ENCODE data around the gene GATA3.

Gene GATA3

DNA sequence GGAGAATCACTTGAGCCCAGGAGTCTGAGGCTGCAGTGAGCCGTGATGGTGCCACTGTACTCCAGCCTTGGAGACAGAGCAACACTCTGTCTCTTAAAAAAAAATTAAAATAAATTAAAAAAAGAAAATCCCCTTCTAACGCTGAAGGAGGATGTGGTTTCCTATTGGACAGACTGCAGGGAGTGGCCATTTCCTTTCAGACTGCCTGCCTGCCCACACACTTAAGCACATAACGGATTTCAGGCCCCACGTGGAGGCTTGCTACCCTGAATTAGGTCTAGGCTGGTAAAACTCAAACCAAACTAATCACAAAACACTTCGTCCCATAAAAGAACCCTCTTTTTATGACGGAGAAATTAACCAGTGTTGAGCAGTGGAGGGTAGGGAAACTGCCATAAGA lies 34.0 kb downstream of the GATA3 start:
- DNase-seq (ENCODE audit: extremely low read depth in 1 of 2, low read depth in 1 of 2), result peak in 1 of 2 donors; percentile 10

DNA sequence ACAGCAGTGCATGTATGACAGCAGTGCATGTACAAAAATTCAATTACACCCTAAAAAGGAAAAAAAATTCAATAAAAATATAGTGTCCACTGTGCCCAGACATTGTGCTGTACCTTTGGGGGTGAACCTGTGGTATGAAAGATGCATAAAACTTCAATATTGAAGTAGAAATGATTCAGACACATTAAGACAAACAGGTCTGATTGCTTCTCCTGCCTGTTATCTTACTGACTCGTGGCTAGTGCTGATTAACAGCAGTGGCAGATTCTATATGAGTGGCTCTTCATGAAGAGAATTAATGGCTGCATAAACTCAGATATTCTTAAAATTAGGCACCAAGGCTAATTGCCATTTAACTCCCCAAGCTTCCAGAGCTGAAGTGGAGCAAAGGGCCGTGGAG lies 37.9 kb downstream of the GATA3 start:
- no peak for DNase-seq (ENCODE audit: extremely low read depth in 1 of 2, low read depth in 1 of 2)

DNA sequence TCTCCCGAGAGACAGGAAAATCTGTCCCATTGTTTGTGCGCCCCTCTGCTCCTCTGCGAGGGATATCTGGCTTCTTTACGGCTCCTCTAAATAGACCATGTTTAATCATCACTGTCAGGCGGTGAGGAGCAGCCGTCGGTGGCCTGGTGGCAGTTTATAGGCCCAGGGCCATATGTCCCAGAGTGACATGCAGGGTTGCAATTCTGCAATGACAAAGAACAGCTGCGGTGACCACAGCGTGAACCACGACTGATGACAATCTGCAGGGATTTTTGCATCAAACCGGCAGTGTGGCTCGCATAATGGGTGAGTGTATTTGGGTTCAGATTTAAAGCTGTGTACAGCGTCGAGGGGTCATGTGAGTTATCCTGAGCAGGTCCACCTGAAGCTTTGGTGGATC lies 41.5 kb downstream of the GATA3 start:
- peak in 1 of 2 donors; percentile 39 for DNase-seq (ENCODE audit: extremely low read depth in 1 of 2, low read depth in 1 of 2)

DNA sequence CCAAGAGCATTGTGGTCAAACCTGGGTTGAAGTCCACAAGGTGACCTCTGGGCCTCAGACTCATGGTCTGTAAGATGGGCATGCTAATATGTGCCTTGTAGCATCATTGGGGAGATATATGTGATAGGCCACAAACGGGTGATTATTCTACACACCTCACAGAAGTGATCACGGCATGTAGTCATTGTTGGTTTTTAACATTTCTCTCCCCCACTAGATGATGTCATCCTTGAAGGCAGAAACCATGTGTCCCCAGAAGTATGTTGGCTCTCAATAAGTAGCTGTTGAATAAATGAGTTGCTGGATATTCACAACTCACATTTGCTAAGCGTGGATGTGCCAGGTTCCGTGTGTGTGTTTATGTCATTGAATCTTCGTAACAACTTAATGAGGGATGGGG lies 42.4 kb downstream of the GATA3 start:
- no peak for DNase-seq (ENCODE audit: extremely low read depth in 1 of 2, low read depth in 1 of 2)

DNA sequence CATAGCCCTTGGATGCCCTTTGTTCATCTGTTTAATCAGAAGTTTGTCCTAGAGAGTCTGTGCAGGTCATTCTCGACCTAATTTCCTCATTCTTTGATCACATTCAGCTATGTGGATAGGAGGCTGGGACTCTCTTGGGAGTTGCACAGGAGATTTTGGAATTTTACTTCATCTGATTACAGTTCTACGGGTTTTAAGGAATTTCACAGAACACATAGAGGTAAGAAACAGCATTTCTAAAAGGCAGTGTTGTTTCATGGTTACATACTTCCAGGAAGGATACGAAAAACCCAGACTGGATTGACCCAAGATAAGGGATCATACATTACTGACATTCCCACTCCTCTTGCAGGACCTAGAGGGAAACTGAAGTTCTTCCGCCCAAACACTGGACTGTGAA lies 45.9 kb downstream of the GATA3 start:
- no peak for DNase-seq (ENCODE audit: extremely low read depth in 1 of 2, low read depth in 1 of 2)

DNA sequence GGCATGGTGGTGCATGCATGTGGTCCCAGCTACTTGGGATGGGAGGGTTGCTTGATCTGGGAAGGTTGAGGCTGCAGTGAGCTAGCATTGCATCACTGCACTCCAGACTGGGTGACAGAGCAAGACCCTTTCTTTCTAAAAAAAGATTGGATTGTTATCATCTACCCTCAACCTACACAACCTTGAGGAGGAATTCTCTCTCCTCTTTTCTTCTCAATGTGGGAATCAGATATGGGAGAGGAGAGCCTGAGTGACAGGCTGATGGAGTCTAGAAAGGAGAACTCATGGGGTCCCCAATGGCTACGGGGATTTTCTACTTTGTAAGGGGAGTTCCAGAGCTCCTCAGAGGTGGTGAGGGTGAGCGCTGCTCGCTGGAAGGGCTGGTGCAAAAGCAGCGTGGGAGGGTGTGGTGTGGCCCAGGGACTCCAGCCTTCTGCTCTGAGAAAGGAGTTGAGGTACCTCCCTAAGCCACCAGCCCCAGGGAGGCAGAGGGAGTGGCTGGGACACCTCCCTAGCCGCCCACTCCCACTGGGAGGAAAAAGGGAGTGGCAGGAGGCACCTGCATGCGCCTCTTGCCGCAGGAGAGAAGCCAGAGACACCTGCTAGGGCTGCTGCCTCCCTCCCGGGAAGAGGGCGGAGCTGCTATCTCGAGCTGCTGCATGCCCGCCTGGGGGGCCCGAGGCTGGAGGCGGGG lies 48.4 kb downstream of the GATA3 start:
- DNase-seq (ENCODE audit: extremely low read depth in 1 of 2, low read depth in 1 of 2), result no peak

DNA sequence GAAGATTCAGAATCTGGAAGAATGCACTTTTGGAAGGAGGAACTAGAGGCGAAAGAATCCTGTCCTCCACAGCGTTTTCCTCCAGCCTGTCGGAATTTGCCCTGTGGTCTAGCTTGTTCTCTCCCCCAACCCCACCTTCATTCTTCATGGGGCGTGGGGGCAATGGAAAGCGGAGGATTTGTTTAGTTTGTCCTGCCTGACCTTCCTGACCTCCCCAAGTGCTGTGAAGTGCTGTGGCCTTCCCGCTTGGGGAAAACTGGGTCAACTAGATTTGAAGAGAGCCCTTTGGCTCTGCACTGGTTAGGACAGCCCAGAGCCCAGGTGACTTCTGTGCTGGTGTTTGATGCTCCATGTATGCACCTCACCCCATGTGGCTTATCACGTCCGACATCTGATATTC lies 49.1 kb downstream of the GATA3 start:
- DNase-seq (ENCODE audit: extremely low read depth in 1 of 2, low read depth in 1 of 2), result no peak

DNA sequence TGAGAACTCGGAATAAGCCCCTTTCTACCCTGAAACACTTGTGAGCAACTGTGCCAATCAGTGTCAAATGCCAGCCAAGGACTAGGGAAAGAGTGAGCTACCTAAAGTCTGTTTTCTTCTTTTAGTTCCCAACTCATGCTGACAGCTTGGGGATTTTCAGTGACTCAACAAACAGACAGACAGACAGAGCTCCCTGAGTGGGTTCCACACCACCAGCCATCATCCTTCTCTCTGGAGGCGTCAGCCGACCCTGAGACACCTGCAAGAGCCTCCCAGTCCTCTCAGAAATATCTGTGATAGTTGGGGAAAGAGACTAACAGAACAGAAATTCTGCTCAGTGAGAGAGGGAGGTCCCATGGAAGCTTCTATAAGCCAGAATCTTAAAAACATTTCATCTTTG lies 49.5 kb downstream of the GATA3 start:
- DNase-seq (ENCODE audit: extremely low read depth in 1 of 2, low read depth in 1 of 2), result no peak

DNA sequence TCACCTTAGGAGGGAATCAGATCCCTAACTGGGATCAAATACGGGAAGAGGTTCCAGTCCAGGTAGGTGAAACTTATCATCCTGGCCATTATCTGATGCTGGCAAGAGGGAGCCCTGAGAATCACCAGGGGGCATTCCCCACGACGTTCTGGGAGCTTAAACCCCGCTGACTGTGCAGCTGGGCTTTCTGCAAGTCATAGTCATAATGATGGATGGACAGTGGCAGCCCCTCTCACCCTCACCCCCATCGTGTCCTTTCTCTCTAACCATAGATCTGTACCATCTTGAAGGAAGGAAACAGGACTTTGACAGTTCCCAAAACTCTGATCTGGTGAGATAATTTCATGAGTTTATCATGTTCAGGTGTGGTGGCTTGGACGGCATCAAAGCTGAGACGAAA lies 50.2 kb downstream of the GATA3 start:
- no peak for DNase-seq (ENCODE audit: extremely low read depth in 1 of 2, low read depth in 1 of 2)

DNA sequence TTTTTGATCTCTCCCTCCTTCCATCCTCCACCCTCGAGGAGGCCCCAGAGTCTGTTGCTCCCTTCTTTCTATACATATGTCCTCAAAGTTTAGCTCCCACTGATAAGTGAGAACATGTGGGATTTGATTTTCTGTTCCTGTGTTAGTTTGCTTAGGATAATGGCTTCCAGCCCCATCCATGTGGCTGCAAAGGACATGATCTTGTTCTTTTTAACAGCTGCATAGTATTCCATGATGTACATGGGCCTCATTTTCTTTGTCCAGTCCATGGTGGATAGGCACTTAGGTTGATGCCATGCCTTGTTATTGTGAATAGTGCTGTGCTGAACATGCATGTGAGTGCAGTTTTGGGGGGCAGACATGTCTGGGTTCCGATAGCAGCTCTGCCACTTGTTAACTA lies 51.4 kb downstream of the GATA3 start:
- no peak for DNase-seq (ENCODE audit: extremely low read depth in 1 of 2, low read depth in 1 of 2)

DNA sequence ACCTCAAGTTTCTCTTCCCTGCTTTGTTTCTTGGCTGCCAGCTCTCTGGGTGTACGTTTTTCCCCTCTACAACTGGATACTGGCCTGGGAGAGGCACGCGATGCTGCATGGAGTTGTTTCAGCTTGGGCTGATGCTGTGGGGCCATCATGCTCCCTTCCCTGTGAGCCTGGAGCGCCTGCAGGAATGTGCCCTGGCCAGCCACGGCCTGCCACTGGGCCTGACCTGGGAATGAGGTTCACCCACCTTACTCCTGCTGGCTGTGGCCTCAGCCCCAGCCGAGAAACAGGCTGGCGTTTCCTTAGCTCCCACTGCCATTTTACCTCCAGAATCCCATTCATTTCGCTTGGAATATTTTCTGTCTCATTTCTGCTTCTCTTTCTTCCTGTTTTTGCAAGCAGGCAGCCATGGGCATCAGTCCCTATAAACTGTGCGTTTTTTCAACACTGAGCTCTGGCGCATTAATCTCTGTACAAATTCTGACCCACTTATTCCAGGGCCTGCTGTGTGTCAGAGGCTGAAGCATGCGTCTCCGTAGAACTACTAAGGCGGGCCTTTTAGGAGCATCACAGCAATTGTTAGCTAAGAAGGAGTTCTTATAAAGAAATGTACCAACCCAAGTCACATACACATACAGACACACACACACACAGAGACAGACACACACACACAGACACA lies 57.9 kb downstream of the GATA3 start:
- DNase-seq (ENCODE audit: extremely low read depth in 1 of 2, low read depth in 1 of 2), result no peak

DNA sequence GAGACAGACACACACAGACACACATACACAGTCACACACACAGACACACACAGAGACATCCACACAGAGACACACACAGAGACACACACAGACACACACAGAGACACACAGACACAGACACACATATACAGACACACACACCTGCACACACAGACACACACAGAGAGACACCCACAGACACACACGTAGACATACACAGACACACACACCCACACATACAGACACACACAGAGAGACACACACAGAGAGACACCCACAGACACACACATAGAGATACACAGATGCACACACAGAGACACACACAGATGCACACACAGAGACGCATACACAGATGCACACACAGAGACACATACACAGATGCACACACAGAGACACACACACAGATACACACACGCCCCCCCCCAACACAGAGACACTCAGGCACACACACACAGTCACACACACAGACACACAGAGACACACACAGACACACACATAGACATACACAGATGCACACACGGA lies 58.5 kb downstream of the GATA3 start:
- DNase-seq (ENCODE audit: extremely low read depth in 1 of 2, low read depth in 1 of 2), result no peak

DNA sequence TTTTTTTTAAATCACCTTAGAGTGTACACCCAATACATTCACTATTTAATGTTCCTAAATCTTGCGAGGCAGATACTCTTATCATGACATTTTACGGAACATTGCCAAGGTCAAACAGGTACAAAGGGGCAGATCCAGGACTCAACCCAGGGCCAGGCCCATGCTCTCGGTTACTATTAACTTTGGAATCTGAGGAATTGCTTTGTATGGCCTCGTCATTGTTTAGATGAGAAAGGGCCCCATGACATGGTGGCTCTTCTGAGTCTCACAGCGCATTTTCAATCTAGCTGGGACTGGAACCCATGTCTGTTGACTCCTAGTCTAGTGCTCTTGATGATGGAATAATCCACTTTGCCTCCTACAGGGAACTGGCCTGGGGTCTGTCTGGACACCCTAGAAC lies 59.1 kb downstream of the GATA3 start:
- no peak for DNase-seq (ENCODE audit: extremely low read depth in 1 of 2, low read depth in 1 of 2)

DNA sequence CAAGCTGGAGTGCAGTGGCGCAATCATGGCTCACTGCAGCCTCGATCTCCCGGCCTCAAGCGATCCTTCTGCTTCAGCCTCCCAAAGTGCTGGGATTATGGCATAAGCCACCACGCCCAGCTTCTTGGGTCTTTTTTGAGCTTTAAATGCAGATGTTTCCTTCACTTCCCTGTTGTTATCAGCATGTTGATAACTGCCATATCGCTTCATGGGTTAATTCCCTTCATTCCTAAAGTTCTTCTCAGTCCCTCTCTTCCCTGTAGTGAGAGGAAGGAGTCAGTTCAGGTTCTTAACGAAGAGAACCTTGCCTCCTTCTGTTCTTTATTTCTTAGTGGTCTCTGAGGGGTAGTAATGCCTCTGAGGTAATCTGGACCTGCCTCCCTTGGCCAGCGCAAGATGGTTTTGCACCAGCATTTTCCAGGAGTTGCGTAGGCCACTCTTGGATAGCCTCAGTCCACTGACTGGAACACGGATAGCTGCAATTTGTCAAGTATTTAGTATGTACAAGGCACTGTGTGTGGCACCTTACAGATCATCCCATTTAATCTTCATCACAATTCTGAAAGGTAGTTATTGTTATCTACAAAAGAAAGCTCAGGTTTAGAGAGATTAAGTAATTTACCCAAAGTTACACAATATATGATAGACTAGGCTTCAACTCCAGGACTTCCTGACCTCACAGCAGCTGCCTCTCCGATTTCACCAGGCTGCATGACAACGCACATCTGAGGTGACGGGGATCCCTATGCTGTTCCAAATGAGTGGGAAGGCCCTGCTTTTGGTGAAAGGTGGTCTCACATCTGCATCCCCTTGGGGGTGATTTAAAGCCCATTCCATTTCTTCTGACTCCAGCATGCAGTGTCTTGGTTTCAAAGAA lies 60.5 kb downstream of the GATA3 start:
- DNase-seq (ENCODE audit: extremely low read depth in 1 of 2, low read depth in 1 of 2), result no peak

DNA sequence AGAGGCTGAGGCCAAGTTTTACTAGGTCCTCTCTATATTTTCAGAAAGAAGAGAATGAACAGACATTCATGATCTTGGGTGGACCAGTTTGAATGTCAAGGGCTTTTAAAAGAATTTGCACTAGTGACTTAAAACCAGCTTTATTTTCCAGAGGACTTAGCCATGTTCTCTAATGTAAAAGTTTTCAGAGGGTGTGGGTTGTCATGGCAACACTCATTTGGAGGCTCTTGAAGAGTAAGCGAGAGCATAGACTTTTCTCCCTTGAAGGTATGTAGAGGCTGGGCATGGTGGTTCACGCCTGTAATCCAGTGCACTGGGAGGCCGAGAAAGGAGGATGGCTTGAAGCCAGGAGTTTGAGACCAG lies 61.1 kb downstream of the GATA3 start:
- no peak for DNase-seq (ENCODE audit: extremely low read depth in 1 of 2, low read depth in 1 of 2)

DNA sequence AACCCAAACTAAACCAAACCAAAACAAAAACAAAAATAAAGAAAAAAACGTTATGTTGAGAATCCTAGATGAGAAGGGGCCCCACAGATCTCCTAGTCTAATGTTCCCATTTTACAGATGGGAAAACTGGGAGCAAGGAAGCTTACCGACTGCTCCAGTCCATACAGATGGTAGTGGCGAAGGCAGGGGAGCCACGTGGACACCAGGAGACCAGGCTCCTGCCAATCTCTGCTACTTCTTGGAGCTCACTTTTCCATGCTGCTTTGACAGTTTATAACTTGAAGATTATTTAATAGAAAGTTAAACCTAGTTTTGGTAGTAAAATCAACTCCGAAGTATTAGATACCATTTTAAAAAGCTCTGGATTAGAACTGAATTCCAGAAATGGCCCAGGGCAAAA lies 62.0 kb downstream of the GATA3 start:
- DNase-seq (ENCODE audit: extremely low read depth in 1 of 2, low read depth in 1 of 2), result no peak

DNA sequence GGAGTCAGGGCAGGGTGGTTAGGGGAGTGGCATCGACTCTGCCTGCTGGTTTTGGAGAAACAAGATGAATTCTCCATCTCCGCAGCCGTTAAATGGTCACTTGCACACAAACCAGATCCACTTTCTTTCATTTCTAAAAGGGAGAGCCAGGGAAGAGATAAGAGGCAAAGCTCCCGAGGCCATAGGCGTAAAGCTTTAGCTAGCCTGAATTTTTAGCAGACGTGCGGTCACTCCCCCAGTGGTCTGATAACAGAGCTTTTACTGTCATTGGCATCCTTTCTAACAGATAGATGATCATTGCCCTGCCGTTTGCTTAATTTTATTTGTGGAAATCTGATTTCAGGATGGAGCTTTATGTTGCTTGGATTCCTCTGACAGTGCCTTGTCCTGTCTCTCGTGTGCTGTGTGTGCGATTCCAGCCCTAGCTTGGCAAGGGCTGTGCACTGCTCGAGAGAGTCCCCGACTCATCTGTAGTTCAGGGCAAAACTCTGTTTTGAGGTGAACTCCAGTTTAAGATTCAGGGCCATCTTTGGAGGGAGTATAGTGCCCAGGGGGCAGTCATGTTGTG lies 62.5 kb downstream of the GATA3 start:
- DNase-seq (ENCODE audit: extremely low read depth in 1 of 2, low read depth in 1 of 2), result no peak

DNA sequence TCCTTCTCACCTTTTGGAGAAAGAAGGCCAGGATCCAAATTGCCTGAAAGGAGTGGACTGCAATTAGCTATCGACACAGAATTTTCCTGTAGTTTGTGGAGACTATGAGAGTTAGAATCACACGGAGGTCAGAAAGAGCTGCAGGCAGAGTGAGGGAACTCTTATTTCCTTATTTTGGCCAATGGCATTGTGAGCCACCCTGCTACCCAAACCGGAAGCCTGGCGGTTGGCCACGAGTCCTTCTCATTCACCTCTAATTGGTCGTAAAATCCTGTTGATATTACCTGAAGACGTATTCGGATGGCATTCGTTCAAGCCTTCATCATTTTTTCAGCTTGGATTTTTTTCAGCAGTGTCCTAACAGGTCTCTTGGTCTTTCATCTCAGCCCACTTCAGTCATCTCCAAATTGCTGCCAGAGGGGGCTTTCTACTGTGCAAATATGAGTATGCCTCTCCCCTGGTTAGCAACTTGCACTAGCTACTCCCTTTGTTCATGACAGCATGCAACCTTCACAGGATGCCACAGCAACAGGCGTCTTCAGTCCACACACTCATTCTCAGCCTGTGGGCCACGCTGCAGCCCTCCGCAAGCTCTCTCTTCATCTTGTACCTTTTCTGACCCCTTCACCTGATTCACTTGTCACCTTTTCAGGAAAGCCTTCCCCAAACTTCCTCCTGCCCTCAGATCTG lies 66.9 kb downstream of the GATA3 start:
- no peak for DNase-seq (ENCODE audit: extremely low read depth in 1 of 2, low read depth in 1 of 2)

DNA sequence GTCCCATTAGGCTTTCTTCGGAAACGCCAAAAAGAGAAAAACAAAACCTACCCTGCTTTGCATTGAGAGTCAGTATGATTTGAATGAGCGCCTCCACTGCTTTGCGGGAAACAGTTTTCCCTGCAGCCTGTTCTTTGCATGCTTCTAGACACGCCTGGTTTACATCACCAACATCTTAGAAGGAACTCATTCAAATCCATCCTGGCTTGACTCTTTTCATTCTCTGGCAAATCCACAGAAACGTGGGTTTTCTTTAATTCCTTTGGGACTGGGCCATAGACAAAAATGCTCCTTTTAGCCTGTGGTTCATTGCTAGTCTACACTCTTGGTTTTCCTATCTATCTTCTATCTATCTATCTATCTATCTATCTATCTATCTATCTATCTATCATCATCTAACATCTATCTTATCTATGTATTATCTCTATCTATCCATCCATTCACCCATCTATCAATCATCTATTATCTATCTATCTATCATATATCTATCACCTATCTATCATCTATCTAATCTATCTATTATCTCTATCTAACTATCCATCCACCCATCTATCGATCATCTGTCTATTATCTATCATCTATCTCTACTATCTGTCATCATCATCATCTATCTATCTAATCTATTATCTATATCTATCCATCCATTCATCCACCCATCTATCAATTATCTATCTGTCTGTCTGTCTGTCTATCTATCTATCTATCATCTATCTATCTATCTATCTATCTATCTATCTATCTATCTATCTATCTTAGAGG lies 68.3 kb downstream of the GATA3 start:
- no peak for DNase-seq (ENCODE audit: extremely low read depth in 1 of 2, low read depth in 1 of 2)

DNA sequence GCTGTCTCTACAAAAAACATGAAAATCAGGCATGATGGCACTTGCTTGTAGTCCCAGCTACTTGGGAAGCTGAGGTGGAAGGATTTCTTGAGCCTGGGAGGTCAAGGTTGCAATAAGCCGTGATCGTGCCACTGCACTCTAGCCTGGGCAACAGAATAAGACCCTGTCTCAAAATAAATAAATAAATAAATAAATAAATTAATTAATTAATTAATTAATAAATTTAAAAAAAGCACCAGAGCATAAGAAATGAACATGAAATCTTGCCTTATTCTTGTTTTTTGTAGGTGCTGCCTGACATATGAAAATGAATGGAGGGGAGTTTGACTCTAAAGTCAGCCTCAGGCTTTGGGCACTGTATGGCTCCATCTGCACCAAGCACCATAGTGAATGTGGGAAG lies 69.9 kb downstream of the GATA3 start:
- no peak for DNase-seq (ENCODE audit: extremely low read depth in 1 of 2, low read depth in 1 of 2)

All from stimulated activated CD8-positive, alpha-beta memory T cell treated with anti-CD3 and anti-CD28 coated beads, Interleukin-7, amount 100 ng/mL, for 48 hours (primary cell).